Activated CD8-positive, alpha-beta T cell treated with anti-CD3 and anti-CD28 coated beads, Interleukin-2, amount 10 ng/mL, durations not matched to agents 7 days and 5 days (primary cell): Measurements from ENCODE around the gene CELA3A. TPM values are rescaled to one million over a fixed set of nuclear protein-coding genes. Genes with fewer than 3 reads are reported as not detected.
"Not testable (repeated sequence)": the region's sequence is repeated elsewhere in the genome, so short reads cannot be mapped to it uniquely, and the experiment has no call there.

Source experiments
- ATAC-seq: fragments of 150-1000 bp; cut with Tn5 transposase; one replicate; pipeline ENCODE4 v1.10.0; 2021; ENCODE audit warnings: moderate library complexity
- CTCF ChIA-PET: fragments of 350-600 bp; sonication (Branson Sonifier 250); formaldehyde crosslinking; loops from one replicate; lab custom pipeline; 2021; ENCODE audit warnings: antibody characterized with exemption; lab: Charles Lee
- POLR2A ChIA-PET: fragments of 350-600 bp; sonication (Branson Sonifier 250); formaldehyde crosslinking; loops from one replicate; lab custom pipeline; 2021; ENCODE audit warnings: antibody characterized with exemption; lab: Charles Lee
- DNase-seq: peaks from one replicate; pipeline ENCODE4 v3.0.0-alpha.2; 2020
- H3K27ac Mint-ChIP-seq: one replicate; pipeline ENCODE4 v1.8.0; 2021; ENCODE audit warnings: mild to moderate bottlenecking, mixed read lengths
- H3K27me3 Mint-ChIP-seq: one replicate; pipeline ENCODE4 v1.8.0; 2021; ENCODE audit warnings: low read depth, mixed read lengths
- H3K36me3 Mint-ChIP-seq: one replicate; pipeline ENCODE4 v1.8.0; 2021; ENCODE audit warnings: low read depth, mixed read lengths
- H3K4me1 Mint-ChIP-seq: one replicate; pipeline ENCODE4 v1.8.0; 2021; ENCODE audit warnings: low read depth, mixed read lengths
- H3K4me3 Mint-ChIP-seq: one replicate; pipeline ENCODE4 v1.8.0; 2021; ENCODE audit warnings: mild to moderate bottlenecking, mixed read lengths
- H3K9me3 Mint-ChIP-seq: one replicate; pipeline ENCODE4 v1.8.0; 2022; ENCODE audit warnings: mixed read lengths; ENCODE audit not compliant: insufficient read depth
- total RNA-seq, 2 experiments: library from RNA; stranded (reverse); gene quantifications; one replicate each; pipeline ENCODE4 v1.2.3, GENCODE V29; 2021

The CELA3A gene
- not detected for total RNA-seq

- H3K27ac Mint-ChIP-seq: no peak within 1 kb of the TSS
- ChIA-PET POLR2A (no interaction called here), CTCF (interaction anchor here (1.3 kb wide), 1 partner anchor 23 kb away, joined by 3 read pairs; no protein-coding TSS in a partner anchor)
Observed at GRCh38 chr1:22001409-22001808, at the start of gene CELA3A. TSS of gene CELA3A (plus strand) at chr1:22001657. CDS start at chr1:22001675, 18 bp downstream.

GRCh38 chr1:21952786-21953520 is 48.5 kb upstream of the CELA3A start:
- no peaks in the 10 kb centered on the region for H3K27me3 Mint-ChIP-seq
- peaks cover 28% of the 10 kb centered on the region for H3K4me1 Mint-ChIP-seq
- H3K9me3 Mint-ChIP-seq: no peaks in the 10 kb centered on the region
- no peak overlapping the region for H3K27ac Mint-ChIP-seq
- no peak overlapping the region for H3K4me3 Mint-ChIP-seq
- ATAC-seq: no peak
- ChIA-PET CTCF (no interaction called here), POLR2A (no interaction called here)
- no peaks in the 10 kb centered on the region for H3K36me3 Mint-ChIP-seq
- DNase-seq: no peak

More at GRCh38 chr1:22001409-22001808, at the start of gene CELA3A:
- H3K27me3 Mint-ChIP-seq: no peaks in the 10 kb centered on the region
- no peak for ATAC-seq
- no peaks in the 10 kb centered on the region for H3K4me1 Mint-ChIP-seq
- H3K4me3 Mint-ChIP-seq: no peak within 1 kb of the TSS
- H3K36me3 Mint-ChIP-seq: no peaks in the 10 kb centered on the region
- no peak for DNase-seq
- H3K9me3 Mint-ChIP-seq: no peaks in the 10 kb centered on the region

GRCh38 chr1:21955058-21955457 is 46.4 kb upstream of the CELA3A start:
- Mint-ChIP-seq H3K4me3 (no peak overlapping the region), H3K27ac (no peak overlapping the region), H3K9me3 (no peaks in the 10 kb centered on the region), H3K4me1 (peaks cover 35% of the 10 kb centered on the region), H3K36me3 (no peaks in the 10 kb centered on the region), H3K27me3 (no peaks in the 10 kb centered on the region)
- CTCF ChIA-PET: interaction anchor here (1.8 kb wide), 1 partner anchor 151 kb away, joined by 4 read pairs; no protein-coding TSS in a partner anchor
- ATAC-seq (no peak), DNase-seq (no peak)
- POLR2A ChIA-PET: interaction anchor here (1.1 kb wide), 1 partner anchor 45 kb away, joined by 3 read pairs; no protein-coding TSS in a partner anchor

GRCh38 chr1:21955501-21956281 is 45.8 kb upstream of the CELA3A start:
- POLR2A ChIA-PET: interaction anchor here (1.1 kb wide), 1 partner anchor 46 kb away, joined by 3 read pairs; no protein-coding TSS in a partner anchor
- H3K27ac Mint-ChIP-seq: peak overlapping the region; percentile 76
- ATAC-seq (no peak), DNase-seq (peak; percentile 42)
- no peaks in the 10 kb centered on the region for H3K9me3 Mint-ChIP-seq
- peak overlapping the region; percentile 56 for H3K4me3 Mint-ChIP-seq
- no peaks in the 10 kb centered on the region for H3K36me3 Mint-ChIP-seq
- no peaks in the 10 kb centered on the region for H3K27me3 Mint-ChIP-seq
- H3K4me1 Mint-ChIP-seq: peaks cover 35% of the 10 kb centered on the region
- CTCF ChIA-PET: interaction anchor here (0.8 to 1.8 kb wide), 4 partner anchors 10 to 232 kb away, joined by 3 to 4 read pairs (median 4); no protein-coding TSS in a partner anchor

- peak overlapping the region; percentile 76 for H3K27ac Mint-ChIP-seq
- no peaks in the 10 kb centered on the region for H3K27me3 Mint-ChIP-seq
- no peaks in the 10 kb centered on the region for H3K9me3 Mint-ChIP-seq
- ATAC-seq (peak; percentile 83), DNase-seq (peak; percentile 41)
- H3K36me3 Mint-ChIP-seq: no peaks in the 10 kb centered on the region
- CTCF ChIA-PET: interaction anchor here (0.8 to 1.8 kb wide), 5 partner anchors 8 to 233 kb away, joined by 3 to 4 read pairs (median 3); no protein-coding TSS in a partner anchor
- POLR2A ChIA-PET: no interaction called here
- H3K4me3 Mint-ChIP-seq: peak overlapping the region; percentile 56
- peaks cover 35% of the 10 kb centered on the region for H3K4me1 Mint-ChIP-seq
Observed at GRCh38 chr1:21956720-21957552, 44.5 kb upstream of the CELA3A start.

- ChIA-PET CTCF (no interaction called here), POLR2A (no interaction called here)
- no peaks in the 10 kb centered on the region for H3K9me3 Mint-ChIP-seq
- H3K4me1 Mint-ChIP-seq: peaks cover 27% of the 10 kb centered on the region
- DNase-seq (no peak), ATAC-seq (no peak)
- no peak overlapping the region for H3K4me3 Mint-ChIP-seq
- no peaks in the 10 kb centered on the region for H3K27me3 Mint-ChIP-seq
- H3K27ac Mint-ChIP-seq: no peak overlapping the region
- no peaks in the 10 kb centered on the region for H3K36me3 Mint-ChIP-seq
Observed at GRCh38 chr1:21961337-21961736, 40.1 kb upstream of the CELA3A start.

- no peaks in the 10 kb centered on the region for H3K9me3 Mint-ChIP-seq
- H3K4me1 Mint-ChIP-seq: peaks cover 22% of the 10 kb centered on the region
- ATAC-seq (no peak), DNase-seq (no peak)
- H3K27me3 Mint-ChIP-seq: no peaks in the 10 kb centered on the region
- H3K27ac Mint-ChIP-seq: no peak overlapping the region
- H3K4me3 Mint-ChIP-seq: no peak overlapping the region
- CTCF ChIA-PET: no interaction called here
- no peaks in the 10 kb centered on the region for H3K36me3 Mint-ChIP-seq
- POLR2A ChIA-PET: no interaction called here
Observed at GRCh38 chr1:21961799-21962198, 39.7 kb upstream of the CELA3A start.

- Mint-ChIP-seq H3K27ac (peak overlapping the region; percentile 71), H3K36me3 (no peaks in the 10 kb centered on the region), H3K27me3 (no peaks in the 10 kb centered on the region), H3K9me3 (no peaks in the 10 kb centered on the region), H3K4me1 (peaks cover 4% of the 10 kb centered on the region), H3K4me3 (no peak overlapping the region)
- ChIA-PET POLR2A (interaction anchor here (0.7 kb wide), 1 partner anchor 61 kb away, joined by 4 read pairs; no protein-coding TSS in a partner anchor), CTCF (interaction anchor here (0.7 to 2.1 kb wide), 12 partner anchors 9 to 261 kb away, joined by 3 to 10 read pairs (median 4); no protein-coding TSS in a partner anchor)
- peak; percentile 88 for DNase-seq
- peak; percentile 98 for ATAC-seq
Observed at GRCh38 chr1:21963477-21964217, 37.8 kb upstream of the CELA3A start.

GRCh38 chr1:21966247-21967000 is 35.0 kb upstream of the CELA3A start:
- POLR2A ChIA-PET: no interaction called here
- peaks cover 3% of the 10 kb centered on the region for H3K4me1 Mint-ChIP-seq
- CTCF ChIA-PET: no interaction called here
- no peaks in the 10 kb centered on the region for H3K9me3 Mint-ChIP-seq
- DNase-seq (no peak), ATAC-seq (no peak)
- no peak overlapping the region for H3K27ac Mint-ChIP-seq
- no peaks in the 10 kb centered on the region for H3K36me3 Mint-ChIP-seq
- no peak overlapping the region for H3K4me3 Mint-ChIP-seq
- no peaks in the 10 kb centered on the region for H3K27me3 Mint-ChIP-seq

GRCh38 chr1:21967216-21967615 is 34.2 kb upstream of the CELA3A start:
- H3K4me1 Mint-ChIP-seq, H3K36me3 Mint-ChIP-seq, H3K27ac Mint-ChIP-seq, H3K27me3 Mint-ChIP-seq, CTCF ChIA-PET, ATAC-seq, POLR2A ChIA-PET, H3K9me3 Mint-ChIP-seq, DNase-seq, H3K4me3 Mint-ChIP-seq: not testable (repeated sequence)
